ENCODE measurements around the gene SLN.
"Not testable (repeated sequence)": the region's sequence is repeated elsewhere in the genome, so short reads cannot be mapped to it uniquely, and the experiment has no call there.

SLN gene

GRCh38 chr11:107711861-107712755 lies at the start of gene SLN:
SLN (minus strand) TSS chr11:107712056.
- DNase-seq: no peak

- DNase-seq: not testable (repeated sequence)
Observed at GRCh38 chr11:107758719-107759355, 47.0 kb upstream of the SLN start.

- no peak for DNase-seq
Observed at GRCh38 chr11:107757661-107758060, 45.8 kb upstream of the SLN start.

GRCh38 chr11:107756553-107756952 lies 44.7 kb upstream of the SLN start:
- DNase-seq: no peak

- no peak for DNase-seq
Observed at GRCh38 chr11:107752949-107753822, 41.3 kb upstream of the SLN start.

GRCh38 chr11:107752508-107752907 lies 40.7 kb upstream of the SLN start:
- no peak for DNase-seq

GRCh38 chr11:107751082-107751481 lies 39.2 kb upstream of the SLN start:
- no peak for DNase-seq

- no peak for DNase-seq
Observed at GRCh38 chr11:107750313-107750712, 38.5 kb upstream of the SLN start.

GRCh38 chr11:107747622-107748021 lies 35.8 kb upstream of the SLN start:
- no peak for DNase-seq

- DNase-seq: no peak
Observed at GRCh38 chr11:107744736-107745135, 32.9 kb upstream of the SLN start.

GRCh38 chr11:107743191-107743590 lies 31.3 kb upstream of the SLN start:
- DNase-seq: no peak

GRCh38 chr11:107741044-107741823 lies 29.4 kb upstream of the SLN start:
- DNase-seq: no peak

- no peak for DNase-seq
Observed at GRCh38 chr11:107740271-107740670, 28.4 kb upstream of the SLN start.

GRCh38 chr11:107736546-107736945 lies 24.7 kb upstream of the SLN start:
- no peak for DNase-seq

- no peak for DNase-seq
Observed at GRCh38 chr11:107733518-107733917, 21.7 kb upstream of the SLN start.

GRCh38 chr11:107732689-107733051 lies 20.8 kb upstream of the SLN start:
- no peak for DNase-seq

- no peak for DNase-seq
Observed at GRCh38 chr11:107731941-107732688, 20.3 kb upstream of the SLN start.

- DNase-seq: no peak
Observed at GRCh38 chr11:107722662-107723061, 10.8 kb upstream of the SLN start.

- no peak for DNase-seq
Observed at GRCh38 chr11:107721207-107721606, 9.4 kb upstream of the SLN start.

GRCh38 chr11:107720303-107720774 lies 8.5 kb upstream of the SLN start:
- DNase-seq: no peak

GRCh38 chr11:107719557-107720302 lies 7.9 kb upstream of the SLN start:
- DNase-seq: no peak
